Fibroblast of villous mesenchyme (primary cell): ENCODE data around the gene BORA. TPM values are rescaled to one million over a fixed set of nuclear protein-coding genes. Genes with fewer than 3 reads are reported as not detected.

Source experiments
- DNase-seq: peaks from one replicate; pipeline ENCODE4 v3.0.0-alpha.2; 2010; ENCODE audit warnings: low read depth
- H3K4me3 ChIP-seq: 2 replicates; pipeline ENCODE4 v1.5.1; 2011; ENCODE audit warnings: low read depth, mild to moderate bottlenecking, low read length
- CTCF ChIP-seq: IDR thresholded peaks from 2 replicates; pipeline ENCODE4 v1.5.1; 2012; ENCODE audit warnings: low read depth, mild to moderate bottlenecking, low read length; ENCODE audit not compliant: insufficient read depth
- total RNA-seq: library from RNA; depleted of rRNA; stranded (reverse); fragments of >200 nt; gene quantifications from 2 replicates; pipeline ENCODE4 v1.2.3, GENCODE V29; 2012

The BORA gene
- 5.5 and 13.0 TPM in 2 replicates for total RNA-seq

- no peak for TF ChIP-seq CTCF
- DNase-seq = peak; percentile 98
Measured at GRCh38 chr13:72727417-72728289, at the start of gene BORA, which contains the start of gene MZT1. BORA (plus strand) TSS chr13:72727923; CDS start chr13:72728941, 1,018 bp downstream. MZT1 (minus strand) TSS chr13:72727629; CDS start chr13:72727602, 27 bp downstream.

GRCh38 chr13:72678312-72678711 lies 49.4 kb upstream of the BORA start:
- H3K4me3 ChIP-seq = no peak overlapping the region
- no peak for DNase-seq
- TF ChIP-seq CTCF = no peak

More at GRCh38 chr13:72727417-72728289, at the start of gene BORA, which contains the start of gene MZT1:
- peak within 1 kb of the TSS; percentile 80 for H3K4me3 ChIP-seq

- DNase-seq = no peak
- no peak overlapping the region for H3K4me3 ChIP-seq
- no peak for TF ChIP-seq CTCF
Measured at GRCh38 chr13:72680353-72680752, 47.4 kb upstream of the BORA start.

GRCh38 chr13:72686766-72687165 lies 41.0 kb upstream of the BORA start:
- no peak for TF ChIP-seq CTCF
- DNase-seq = no peak
- no peak overlapping the region for H3K4me3 ChIP-seq

- H3K4me3 ChIP-seq = no peak overlapping the region
- no peak for DNase-seq
- TF ChIP-seq CTCF = no peak
Measured at GRCh38 chr13:72689181-72689696, 38.5 kb upstream of the BORA start.

GRCh38 chr13:72692884-72693514 lies 34.7 kb upstream of the BORA start:
- H3K4me3 ChIP-seq = no peak overlapping the region
- no peak for TF ChIP-seq CTCF
- DNase-seq = no peak
